ENCODE measurements around the gene CABCOCO1. TPM values are rescaled to one million over a fixed set of nuclear protein-coding genes. Genes with fewer than 3 reads are reported as not detected.

The CABCOCO1 gene, protein sequence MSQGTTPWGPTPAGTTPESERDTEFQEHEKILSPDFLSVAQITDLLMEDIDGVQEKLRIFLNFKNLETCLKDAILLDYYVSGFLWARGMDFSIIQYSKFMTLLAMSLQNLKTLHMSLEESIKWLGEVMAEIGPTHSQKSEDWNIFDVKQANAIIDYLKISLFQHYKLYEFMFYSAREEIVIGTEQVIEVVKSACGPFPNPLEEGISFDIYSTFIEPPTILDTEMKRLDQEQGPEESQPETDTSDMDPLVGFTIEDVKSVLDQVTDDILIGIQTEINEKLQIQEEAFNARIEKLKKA
- not detected for total RNA-seq
- 0 reads per million in 2 donors for total RNA-seq

DNA sequence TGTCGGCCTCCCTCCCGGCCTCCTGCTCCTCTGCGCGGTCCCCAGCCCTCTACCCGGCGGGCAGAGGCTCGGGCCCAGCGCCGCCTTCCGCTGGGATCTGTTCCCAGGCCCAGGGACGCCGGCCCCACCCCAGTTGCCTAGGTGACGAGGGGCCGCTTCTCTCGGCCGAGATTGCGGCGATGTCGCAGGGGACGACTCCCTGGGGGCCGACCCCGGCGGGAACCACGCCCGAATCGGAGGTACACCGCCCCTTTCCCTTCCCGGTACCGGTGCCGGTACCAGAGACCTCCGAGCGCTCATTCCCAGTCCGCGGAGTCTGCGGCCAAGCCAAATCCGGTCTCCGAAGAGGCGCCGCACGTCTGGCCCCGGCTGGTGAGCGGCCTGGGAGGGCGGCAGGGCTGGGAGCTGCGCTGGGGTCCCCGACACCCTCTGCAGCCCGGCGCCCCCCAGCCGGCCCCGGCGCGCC is at the start of gene CABCOCO1:
CABCOCO1 (plus strand) TSS at position 136 of the 466 bp plus-strand sequence; CDS start at position 180, 44 bp downstream.
- Mint-ChIP-seq H3K36me3 (ENCODE audit: low read depth) (no peaks in the 10 kb centered on the region), H3K27ac (no peak within 1 kb of the TSS), H3K4me3 (no peak within 1 kb of the TSS), H3K4me1 (no peaks in the 10 kb centered on the region), H3K27me3 (peaks cover 51% of the 10 kb centered on the region)
- no peaks in the 10 kb centered on the region for H3K9me3 ChIP-seq (ENCODE audit: control insufficient read depth, low read length, poor library complexity, severe bottlenecking)
- ATAC-seq (no peak), DNase-seq (no peak)

DNA sequence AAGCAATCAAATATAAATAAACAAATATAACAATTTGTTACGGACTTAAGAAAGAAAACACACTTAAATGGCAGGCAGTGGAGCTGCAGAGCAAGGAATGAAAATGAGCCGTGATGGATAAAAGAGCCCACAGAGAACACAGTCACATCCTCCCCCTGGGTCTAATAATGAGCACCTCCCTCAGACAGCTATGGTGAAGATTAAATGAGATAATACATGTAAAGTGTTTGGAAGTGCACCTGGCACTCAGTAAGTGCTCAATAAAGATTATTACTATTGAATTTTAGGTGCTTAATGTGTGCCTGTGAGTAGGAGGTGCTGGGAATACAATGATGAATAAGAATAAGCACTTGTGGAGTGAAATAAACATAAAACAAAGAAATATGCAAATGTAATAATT is 49.1 kb upstream of the CABCOCO1 start:
- Mint-ChIP-seq H3K36me3 (ENCODE audit: low read depth) (no peaks in the 10 kb centered on the region), H3K4me1 (no peaks in the 10 kb centered on the region), H3K4me3 (no peak overlapping the region), H3K27me3 (peaks cover 18% of the 10 kb centered on the region), H3K27ac (no peak overlapping the region)
- DNase-seq (no peak), ATAC-seq (no peak)
- no peaks in the 10 kb centered on the region for H3K9me3 ChIP-seq (ENCODE audit: control insufficient read depth, low read length, poor library complexity, severe bottlenecking)

DNA sequence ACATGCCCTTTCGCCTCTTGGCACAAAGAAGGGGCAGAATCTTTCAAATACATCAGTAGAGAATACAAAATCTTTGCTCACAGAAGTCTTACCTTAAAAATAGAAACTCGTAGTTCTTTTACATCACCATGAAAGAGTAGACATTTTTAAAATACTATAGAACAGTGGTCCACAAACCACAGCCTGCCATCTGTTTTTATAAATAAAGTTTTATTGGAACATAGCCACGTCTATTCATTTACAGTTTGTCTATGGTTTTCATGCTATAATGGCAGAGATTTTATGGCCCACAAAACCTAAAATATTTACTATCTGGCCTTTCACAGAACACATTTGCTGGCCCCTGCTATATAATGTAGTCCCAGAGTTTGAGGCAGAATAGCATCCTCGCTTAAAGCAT is 46.1 kb upstream of the CABCOCO1 start:
- ATAC-seq = no peak
- Mint-ChIP-seq H3K4me3 (no peak overlapping the region), H3K4me1 (no peaks in the 10 kb centered on the region), H3K27me3 (peaks cover 27% of the 10 kb centered on the region), H3K27ac (no peak overlapping the region), H3K36me3 (ENCODE audit: low read depth) (no peaks in the 10 kb centered on the region)
- DNase-seq = no peak
- no peaks in the 10 kb centered on the region for H3K9me3 ChIP-seq (ENCODE audit: control insufficient read depth, low read length, poor library complexity, severe bottlenecking)

DNA sequence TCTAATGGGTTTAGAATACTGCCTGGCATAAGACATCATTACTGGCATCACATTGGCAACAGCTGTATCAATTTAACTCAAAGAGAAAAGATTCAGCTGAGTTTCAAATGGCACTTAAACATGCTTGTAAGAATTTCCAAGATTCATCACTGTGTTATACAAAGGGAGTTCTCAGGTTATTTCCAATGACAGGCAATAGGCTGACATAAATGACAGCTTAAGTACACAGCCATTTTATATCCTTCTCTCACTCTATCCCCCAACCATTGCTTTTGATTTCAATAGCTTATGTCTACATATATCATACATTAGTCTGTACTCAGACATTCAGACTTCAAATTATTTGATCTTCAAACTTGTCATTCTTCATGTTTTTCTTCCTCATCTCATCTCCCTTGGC is 45.5 kb upstream of the CABCOCO1 start:
- no peak overlapping the region for H3K27ac Mint-ChIP-seq
- ATAC-seq = no peak
- H3K9me3 ChIP-seq (ENCODE audit: control insufficient read depth, low read length, poor library complexity, severe bottlenecking) = no peaks in the 10 kb centered on the region

DNA sequence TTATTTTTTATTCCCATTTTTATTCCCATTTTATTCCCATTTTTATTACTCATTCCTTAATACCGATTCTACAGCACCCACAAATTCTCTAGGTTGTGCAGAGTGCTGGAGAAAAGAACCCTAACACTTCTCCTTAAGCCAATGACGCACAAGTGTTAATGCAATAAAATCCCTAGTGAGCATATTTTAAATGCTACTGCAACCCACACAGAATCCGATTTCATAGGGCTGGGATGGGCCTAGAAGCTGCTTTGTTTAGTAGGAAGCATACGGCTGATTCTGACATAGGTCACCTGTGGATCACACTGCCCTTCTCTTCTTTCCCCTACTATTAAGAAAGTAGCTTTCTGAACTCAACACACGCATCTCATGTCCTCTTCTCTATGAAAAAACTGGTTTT is 45.1 kb upstream of the CABCOCO1 start:
- Mint-ChIP-seq H3K4me1 (no peaks in the 10 kb centered on the region), H3K27me3 (peaks cover 33% of the 10 kb centered on the region), H3K4me3 (no peak overlapping the region), H3K36me3 (ENCODE audit: low read depth) (no peaks in the 10 kb centered on the region), H3K27ac (no peak overlapping the region)
- ATAC-seq (no peak), DNase-seq (no peak)
- H3K9me3 ChIP-seq (ENCODE audit: control insufficient read depth, low read length, poor library complexity, severe bottlenecking) = no peaks in the 10 kb centered on the region

More for the DNA sequence above, 45.5 kb upstream of the CABCOCO1 start:
- Mint-ChIP-seq H3K27me3 (peaks cover 32% of the 10 kb centered on the region), H3K4me1 (no peaks in the 10 kb centered on the region), H3K4me3 (no peak overlapping the region), H3K36me3 (ENCODE audit: low read depth) (no peaks in the 10 kb centered on the region)
- DNase-seq = no peak

DNA sequence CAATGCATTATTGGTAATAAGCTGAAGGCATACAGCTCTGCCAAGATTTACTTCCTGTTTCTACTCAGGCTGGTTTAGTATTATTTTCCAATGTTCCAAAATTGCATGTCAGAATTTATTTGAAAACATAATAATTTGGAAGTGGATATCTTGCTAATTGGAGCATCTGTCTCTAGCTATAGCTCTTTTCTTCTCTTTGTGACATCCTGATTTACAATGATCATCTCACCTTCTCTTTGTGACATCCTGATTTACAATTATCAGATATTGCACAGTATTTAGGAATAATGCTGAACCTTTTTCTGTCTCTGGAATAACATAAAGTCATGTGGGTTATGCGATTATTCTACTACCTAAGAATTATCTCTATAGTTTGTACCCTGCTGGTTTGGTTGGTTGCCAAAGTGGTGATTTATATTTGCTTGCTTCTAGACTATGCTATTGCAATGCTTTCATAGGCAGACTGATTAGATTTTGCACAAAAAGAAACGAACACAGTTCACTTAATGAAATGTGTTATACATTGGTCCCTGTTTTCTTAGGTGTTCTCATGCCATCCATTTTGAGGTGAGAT is 44.3 kb upstream of the CABCOCO1 start:
- Mint-ChIP-seq H3K36me3 (ENCODE audit: low read depth) (no peaks in the 10 kb centered on the region), H3K4me3 (no peak overlapping the region), H3K27ac (no peak overlapping the region), H3K4me1 (no peaks in the 10 kb centered on the region), H3K27me3 (peaks cover 33% of the 10 kb centered on the region)
- H3K9me3 ChIP-seq (ENCODE audit: control insufficient read depth, low read length, poor library complexity, severe bottlenecking) = no peaks in the 10 kb centered on the region
- DNase-seq (no peak), ATAC-seq (no peak)

DNA sequence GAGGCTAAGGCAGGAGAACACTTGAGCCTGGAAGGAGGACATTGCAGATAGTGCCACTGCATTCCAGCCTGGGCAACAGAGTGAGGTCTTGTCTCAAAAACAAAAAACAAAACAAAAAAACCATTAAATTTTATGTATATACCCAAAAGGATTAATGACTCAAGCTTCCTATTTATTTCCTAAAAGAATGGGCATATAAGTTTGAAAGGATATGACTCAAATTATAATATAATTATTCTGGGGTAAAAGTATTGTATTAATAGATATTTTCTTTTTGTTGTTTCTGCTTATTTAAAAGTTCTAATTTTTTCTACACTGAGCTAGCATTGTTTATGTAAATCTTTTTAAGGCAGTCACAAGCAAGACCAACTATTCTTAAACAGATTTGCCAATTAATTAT is 42.2 kb upstream of the CABCOCO1 start:
- Mint-ChIP-seq H3K4me1 (no peaks in the 10 kb centered on the region), H3K27me3 (peaks cover 39% of the 10 kb centered on the region), H3K4me3 (no peak overlapping the region), H3K36me3 (ENCODE audit: low read depth) (peaks cover 2% of the 10 kb centered on the region), H3K27ac (no peak overlapping the region)
- DNase-seq (no peak), ATAC-seq (no peak)
- no peaks in the 10 kb centered on the region for H3K9me3 ChIP-seq (ENCODE audit: control insufficient read depth, low read length, poor library complexity, severe bottlenecking)

DNA sequence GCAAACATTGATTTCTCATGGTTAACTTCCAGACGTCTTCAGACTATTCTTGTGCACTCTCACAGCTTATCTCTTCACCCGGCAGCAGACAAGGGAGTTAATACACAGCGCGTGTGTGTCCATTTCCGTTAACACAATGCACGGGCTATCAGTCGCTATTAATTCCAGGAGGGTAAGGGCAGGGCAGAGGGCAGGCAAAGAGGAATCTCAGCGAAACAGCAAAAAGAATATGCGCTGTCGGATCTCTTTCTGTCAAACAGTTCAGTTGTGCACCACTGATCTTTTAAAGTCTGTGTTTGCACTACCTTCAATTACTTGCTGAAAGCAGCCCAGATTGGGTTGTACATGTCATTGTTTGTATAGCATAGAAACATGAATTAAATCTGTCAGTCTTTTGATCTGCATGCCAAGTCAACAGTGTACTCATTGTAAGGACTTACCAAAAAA is 41.1 kb upstream of the CABCOCO1 start:
- H3K4me3 Mint-ChIP-seq = no peak overlapping the region
- no peak overlapping the region for H3K27ac Mint-ChIP-seq
- DNase-seq (no peak), ATAC-seq (no peak)
- peaks cover 37% of the 10 kb centered on the region for H3K27me3 Mint-ChIP-seq
- no peaks in the 10 kb centered on the region for H3K9me3 ChIP-seq (ENCODE audit: control insufficient read depth, low read length, poor library complexity, severe bottlenecking)
- no peaks in the 10 kb centered on the region for H3K4me1 Mint-ChIP-seq
- H3K36me3 Mint-ChIP-seq (ENCODE audit: low read depth) = peaks cover 2% of the 10 kb centered on the region

DNA sequence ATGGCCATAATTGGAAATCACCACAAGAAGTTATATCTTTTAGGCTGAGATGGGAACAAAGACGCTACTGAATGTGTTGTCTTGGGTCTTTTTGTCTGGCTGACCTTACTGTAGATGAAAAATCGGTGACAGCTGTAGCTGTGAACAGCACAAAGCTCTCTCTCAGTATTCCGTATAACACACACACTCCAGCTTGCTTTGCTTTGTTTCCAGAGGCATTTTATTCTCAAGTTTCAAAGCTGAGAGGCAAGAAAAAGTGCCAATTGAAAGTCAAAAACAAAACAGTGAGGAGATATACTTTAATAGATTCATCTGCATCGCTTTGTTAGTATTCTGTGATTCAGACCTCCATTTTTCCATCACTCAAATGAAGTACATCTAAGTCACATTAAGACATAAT is 39.6 kb upstream of the CABCOCO1 start:
- DNase-seq (no peak), ATAC-seq (no peak)
- no peaks in the 10 kb centered on the region for H3K9me3 ChIP-seq (ENCODE audit: control insufficient read depth, low read length, poor library complexity, severe bottlenecking)
- Mint-ChIP-seq H3K36me3 (ENCODE audit: low read depth) (peaks cover 2% of the 10 kb centered on the region), H3K27me3 (peaks cover 37% of the 10 kb centered on the region), H3K4me3 (no peak overlapping the region), H3K4me1 (peaks cover 2% of the 10 kb centered on the region), H3K27ac (no peak overlapping the region)

DNA sequence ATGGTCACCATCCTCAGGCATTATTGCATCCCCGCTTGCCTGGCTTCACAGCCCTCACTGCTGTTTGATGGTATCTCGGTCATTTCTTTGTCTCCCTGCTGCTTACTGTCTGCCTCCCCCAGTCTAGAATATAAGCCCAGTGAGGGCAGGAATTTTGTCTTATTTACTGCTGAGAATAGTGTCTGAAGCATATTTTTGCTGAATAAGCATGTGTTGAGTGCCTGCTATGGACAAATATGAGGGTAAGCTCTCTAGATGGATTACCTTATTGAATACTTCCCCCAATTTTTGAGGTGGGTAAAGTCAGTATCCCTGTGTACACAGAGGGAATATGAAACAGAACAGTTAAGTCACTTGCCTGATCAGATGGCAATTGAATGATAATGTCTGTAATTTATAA is 36.5 kb upstream of the CABCOCO1 start:
- H3K27me3 Mint-ChIP-seq = peaks cover 41% of the 10 kb centered on the region
- no peaks in the 10 kb centered on the region for H3K9me3 ChIP-seq (ENCODE audit: control insufficient read depth, low read length, poor library complexity, severe bottlenecking)
- peaks cover 2% of the 10 kb centered on the region for H3K36me3 Mint-ChIP-seq (ENCODE audit: low read depth)
- H3K4me1 Mint-ChIP-seq = peaks cover 2% of the 10 kb centered on the region
- DNase-seq (no peak), ATAC-seq (no peak)
- H3K27ac Mint-ChIP-seq = no peak overlapping the region
- H3K4me3 Mint-ChIP-seq = no peak overlapping the region

DNA sequence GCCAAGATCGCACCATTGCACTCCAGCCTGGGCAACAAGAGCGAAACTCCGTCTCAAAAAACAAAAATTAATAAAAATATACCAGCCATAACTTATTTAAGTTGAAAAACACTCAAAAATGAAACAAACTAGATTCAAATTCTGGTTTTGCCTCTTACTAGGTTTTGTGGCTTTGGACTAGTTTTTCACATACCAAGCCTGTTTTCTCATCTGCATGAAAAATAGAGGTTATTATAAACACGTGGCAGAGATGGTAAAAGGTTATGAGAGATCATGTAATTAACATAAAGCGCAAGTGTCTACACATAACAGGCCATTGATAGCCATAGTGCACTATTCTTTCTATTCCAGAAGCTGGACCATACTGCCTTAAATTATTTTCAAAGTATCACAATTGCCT is 35.5 kb upstream of the CABCOCO1 start:
- no peaks in the 10 kb centered on the region for H3K9me3 ChIP-seq (ENCODE audit: control insufficient read depth, low read length, poor library complexity, severe bottlenecking)
- Mint-ChIP-seq H3K27ac (no peak overlapping the region), H3K36me3 (ENCODE audit: low read depth) (peaks cover 2% of the 10 kb centered on the region), H3K4me1 (peaks cover 2% of the 10 kb centered on the region), H3K4me3 (no peak overlapping the region), H3K27me3 (peaks cover 32% of the 10 kb centered on the region)
- no peak for DNase-seq
- ATAC-seq = no peak

DNA sequence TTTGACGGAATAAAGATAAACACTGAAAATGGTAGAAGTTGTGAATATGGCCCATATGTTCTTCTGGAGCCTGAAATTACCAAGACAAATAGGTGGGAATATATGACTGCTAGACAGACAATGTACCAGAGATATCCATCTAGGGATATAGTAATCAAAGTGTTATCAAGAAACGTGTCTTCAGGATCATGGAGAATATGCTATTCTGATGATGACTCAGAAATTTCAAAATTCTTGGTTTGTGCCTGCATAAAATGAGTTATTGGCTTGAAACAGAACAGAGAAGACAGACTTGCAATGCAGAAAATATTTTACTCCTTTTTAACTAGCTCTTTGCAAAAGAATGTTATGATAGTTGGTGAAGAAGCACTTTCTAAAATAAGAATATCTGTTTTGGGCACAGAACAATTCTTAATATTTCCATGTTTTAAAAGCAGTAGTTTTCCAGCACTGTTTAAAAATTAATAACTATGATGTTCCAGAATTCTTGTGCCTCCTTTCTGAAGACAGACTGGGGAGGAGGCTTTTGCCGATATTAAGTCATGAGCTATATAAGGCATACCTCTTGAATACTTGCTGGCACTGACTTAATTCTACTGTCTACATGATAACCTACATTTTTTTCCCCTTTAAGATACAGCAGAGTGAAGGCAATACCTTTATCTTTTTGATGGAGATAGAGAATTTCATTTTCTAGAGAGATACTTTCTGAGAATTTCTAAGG is 34.4 kb upstream of the CABCOCO1 start:
- H3K27me3 Mint-ChIP-seq = peaks cover 31% of the 10 kb centered on the region
- no peak overlapping the region for H3K27ac Mint-ChIP-seq
- H3K36me3 Mint-ChIP-seq (ENCODE audit: low read depth) = peaks cover 2% of the 10 kb centered on the region
- no peak for DNase-seq
- H3K4me1 Mint-ChIP-seq = peaks cover 2% of the 10 kb centered on the region
- no peak for ATAC-seq
- no peak overlapping the region for H3K4me3 Mint-ChIP-seq
- H3K9me3 ChIP-seq (ENCODE audit: control insufficient read depth, low read length, poor library complexity, severe bottlenecking) = no peaks in the 10 kb centered on the region

DNA sequence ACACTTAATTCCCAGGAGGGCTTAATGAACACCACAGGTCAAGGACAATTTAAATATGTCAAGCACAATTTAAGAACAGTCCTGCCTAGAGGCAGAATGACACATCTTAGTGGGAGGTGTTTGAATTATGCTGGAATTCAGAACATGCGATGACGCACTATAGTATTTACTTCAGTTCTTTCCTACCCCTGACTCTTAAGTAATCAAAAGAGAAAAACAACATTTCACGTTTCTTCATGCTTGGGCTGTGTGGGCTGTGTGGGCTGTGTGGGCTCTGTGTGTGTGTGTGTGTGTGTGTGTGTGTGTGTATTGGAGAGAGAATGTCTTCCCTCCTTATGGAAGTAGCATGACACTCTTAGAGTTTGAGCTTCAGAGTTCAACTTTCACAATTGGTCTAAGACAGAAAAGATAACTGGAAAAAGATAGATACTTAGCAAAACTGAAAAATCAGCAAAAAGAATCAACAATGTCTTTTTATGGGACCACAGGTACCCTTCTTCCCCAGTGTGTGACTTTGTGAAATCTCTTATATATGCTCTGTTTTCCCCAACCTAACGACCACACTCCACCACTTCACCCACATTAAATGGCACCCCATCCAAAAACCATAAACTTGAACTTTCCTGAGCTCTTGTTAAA is 33.7 kb upstream of the CABCOCO1 start:
- no peaks in the 10 kb centered on the region for H3K36me3 Mint-ChIP-seq (ENCODE audit: low read depth)

More for the DNA sequence above, 33.7 kb upstream of the CABCOCO1 start:
- Mint-ChIP-seq H3K4me3 (no peak overlapping the region), H3K27ac (no peak overlapping the region), H3K27me3 (peaks cover 31% of the 10 kb centered on the region), H3K4me1 (peaks cover 2% of the 10 kb centered on the region)
- no peaks in the 10 kb centered on the region for H3K9me3 ChIP-seq (ENCODE audit: control insufficient read depth, low read length, poor library complexity, severe bottlenecking)
- DNase-seq = no peak
- no peak for ATAC-seq

All from T-helper 17 cell (primary cell).